Activated CD8-positive, alpha-beta T cell treated with anti-CD3 and anti-CD28 coated beads for 36 hours (primary cell): Measurements from ENCODE around the gene TGFB2. TPM values are rescaled to one million over a fixed set of nuclear protein-coding genes. Genes with fewer than 3 reads are reported as not detected.

ENCODE experiments used
- ATAC-seq: fragments of 200-7000 bp; cut with Tn5 transposase; one replicate; pipeline ENCODE4 v1.10.0; 2021; ENCODE audit warnings: mild to moderate bottlenecking, moderate library complexity
- CTCF ChIA-PET: fragments of 350-600 bp; sonication (Branson Sonifier 250); formaldehyde crosslinking; loops from one replicate; lab custom pipeline; 2021; ENCODE audit warnings: antibody characterized with exemption; lab: Charles Lee
- POLR2A ChIA-PET: fragments of 350-600 bp; sonication (Branson Sonifier 250); formaldehyde crosslinking; loops from one replicate; lab custom pipeline; 2021; ENCODE audit warnings: antibody characterized with exemption; lab: Charles Lee
- DNase-seq: peaks from one replicate; pipeline ENCODE4 v3.0.0-alpha.2; 2020
- H3K27ac Mint-ChIP-seq: one replicate; pipeline ENCODE4 v1.8.0; 2021; ENCODE audit warnings: mild to moderate bottlenecking, mixed read lengths
- H3K27me3 Mint-ChIP-seq: one replicate; pipeline ENCODE4 v1.8.0; 2021; ENCODE audit warnings: mixed read lengths
- H3K36me3 Mint-ChIP-seq: one replicate; pipeline ENCODE4 v1.8.0; 2021; ENCODE audit warnings: low read depth, mixed read lengths
- H3K4me1 Mint-ChIP-seq: one replicate; pipeline ENCODE4 v1.8.0; 2021; ENCODE audit warnings: low read depth, mixed read lengths
- H3K4me3 Mint-ChIP-seq: one replicate; pipeline ENCODE4 v1.8.0; 2021; ENCODE audit warnings: mild to moderate bottlenecking, moderate library complexity, mixed read lengths
- H3K9me3 Mint-ChIP-seq: one replicate; pipeline ENCODE4 v1.8.0; 2021; ENCODE audit warnings: mixed read lengths
- intact Hi-C: fragments of 100-400 bp; cut with micrococcal nuclease; formaldehyde crosslinking; loops from one replicate; pipeline ENCODE4 v1.10.0; 2022
- total RNA-seq, 2 experiments: library from RNA; stranded (reverse); gene quantifications; one replicate each; pipeline ENCODE4 v1.2.3, GENCODE V29; 2021
- TF ChIP-seq, protein P1 (sequence below): fragments of 200-600 bp; IDR thresholded peaks from one replicate; pipeline ENCODE4 v1.8.0; 2022; ENCODE audit warnings: antibody characterized with exemption, mild to moderate bottlenecking

The TGFB2 gene
- total RNA-seq, 2 experiments from 2014 or later = not detected

DNA sequence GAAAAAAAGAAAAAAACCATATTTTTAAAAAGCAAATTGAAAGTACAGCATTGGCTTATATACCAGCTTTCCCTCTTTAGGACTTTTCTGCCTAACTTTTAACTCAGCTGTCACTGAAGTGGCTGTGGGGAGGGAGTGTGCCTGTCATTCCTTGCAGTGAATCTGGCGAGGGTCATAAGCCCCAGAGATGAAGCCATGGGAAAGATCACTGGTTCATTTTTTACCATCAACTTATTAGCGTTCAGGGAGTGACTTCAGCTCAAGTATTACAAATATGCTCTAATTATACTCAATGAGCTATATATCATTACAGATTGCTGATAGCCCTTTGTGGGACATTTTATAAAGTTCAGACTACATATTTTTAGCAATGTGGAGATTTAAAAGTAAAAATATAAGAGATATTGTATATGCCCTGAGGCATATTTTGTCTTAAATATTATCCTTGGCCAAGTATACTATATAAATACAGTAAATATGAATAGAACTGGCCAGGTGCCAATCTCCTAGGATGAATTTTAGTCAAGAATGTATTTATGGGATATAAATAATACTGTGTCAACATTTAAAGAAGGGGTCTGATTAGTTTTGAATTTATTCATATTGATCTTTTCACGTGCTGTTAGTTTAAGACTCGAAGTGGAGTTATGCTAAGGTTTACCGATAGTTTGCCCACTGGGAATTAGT lies 4.4 kb downstream of the TGFB2 start:
- POLR2A ChIA-PET = no interaction called here
- no peak for ATAC-seq
- TF ChIP-seq, protein P1, sequence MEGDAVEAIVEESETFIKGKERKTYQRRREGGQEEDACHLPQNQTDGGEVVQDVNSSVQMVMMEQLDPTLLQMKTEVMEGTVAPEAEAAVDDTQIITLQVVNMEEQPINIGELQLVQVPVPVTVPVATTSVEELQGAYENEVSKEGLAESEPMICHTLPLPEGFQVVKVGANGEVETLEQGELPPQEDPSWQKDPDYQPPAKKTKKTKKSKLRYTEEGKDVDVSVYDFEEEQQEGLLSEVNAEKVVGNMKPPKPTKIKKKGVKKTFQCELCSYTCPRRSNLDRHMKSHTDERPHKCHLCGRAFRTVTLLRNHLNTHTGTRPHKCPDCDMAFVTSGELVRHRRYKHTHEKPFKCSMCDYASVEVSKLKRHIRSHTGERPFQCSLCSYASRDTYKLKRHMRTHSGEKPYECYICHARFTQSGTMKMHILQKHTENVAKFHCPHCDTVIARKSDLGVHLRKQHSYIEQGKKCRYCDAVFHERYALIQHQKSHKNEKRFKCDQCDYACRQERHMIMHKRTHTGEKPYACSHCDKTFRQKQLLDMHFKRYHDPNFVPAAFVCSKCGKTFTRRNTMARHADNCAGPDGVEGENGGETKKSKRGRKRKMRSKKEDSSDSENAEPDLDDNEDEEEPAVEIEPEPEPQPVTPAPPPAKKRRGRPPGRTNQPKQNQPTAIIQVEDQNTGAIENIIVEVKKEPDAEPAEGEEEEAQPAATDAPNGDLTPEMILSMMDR = no peak
- CTCF ChIA-PET = interaction anchor here (1.0 to 1.5 kb wide), 2 partner anchors 11 to 13 kb away, joined by 3 to 8 read pairs; no protein-coding TSS in a partner anchor
- H3K9me3 Mint-ChIP-seq = no peaks in the 10 kb centered on the region
- peaks cover 36% of the 10 kb centered on the region for H3K27me3 Mint-ChIP-seq
- no peak overlapping the region for H3K4me3 Mint-ChIP-seq
- intact Hi-C loops = no loop called here
- H3K27ac Mint-ChIP-seq = no peak overlapping the region
- no peak for DNase-seq
- no peaks in the 10 kb centered on the region for H3K36me3 Mint-ChIP-seq
- H3K4me1 Mint-ChIP-seq = peaks cover 35% of the 10 kb centered on the region

DNA sequence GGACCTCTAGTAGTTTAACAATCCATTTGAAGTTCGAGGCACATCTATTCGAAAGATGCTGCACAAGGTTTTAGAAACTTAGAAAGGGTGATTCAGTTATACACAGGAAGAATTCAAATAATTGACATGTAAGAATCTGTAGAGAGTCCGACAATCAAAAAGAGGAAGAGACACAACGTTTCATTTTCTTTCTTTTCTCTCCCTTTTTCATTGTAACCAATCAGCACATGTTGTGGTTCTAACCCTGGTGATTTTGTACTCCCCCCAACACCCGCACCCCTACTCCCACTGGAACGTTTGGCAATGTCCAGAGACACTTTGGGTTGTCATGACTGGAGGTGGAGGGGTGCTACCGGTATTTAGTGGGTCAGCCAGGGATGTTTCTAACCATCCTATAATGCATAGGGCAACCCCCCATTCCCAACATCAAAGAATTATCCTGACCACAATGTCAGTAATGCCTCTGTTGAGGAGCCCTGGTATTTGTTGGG lies 4.9 kb downstream of the TGFB2 start:
- no peak for DNase-seq
- no peak overlapping the region for H3K27ac Mint-ChIP-seq
- intact Hi-C loops = no loop called here
- ATAC-seq = no peak
- H3K27me3 Mint-ChIP-seq = peaks cover 36% of the 10 kb centered on the region
- ChIA-PET CTCF (no interaction called here), POLR2A (no interaction called here)
- no peaks in the 10 kb centered on the region for H3K36me3 Mint-ChIP-seq
- peaks cover 35% of the 10 kb centered on the region for H3K4me1 Mint-ChIP-seq
- H3K9me3 Mint-ChIP-seq = no peaks in the 10 kb centered on the region
- H3K4me3 Mint-ChIP-seq = no peak overlapping the region
- TF ChIP-seq, protein P1 = no peak

DNA sequence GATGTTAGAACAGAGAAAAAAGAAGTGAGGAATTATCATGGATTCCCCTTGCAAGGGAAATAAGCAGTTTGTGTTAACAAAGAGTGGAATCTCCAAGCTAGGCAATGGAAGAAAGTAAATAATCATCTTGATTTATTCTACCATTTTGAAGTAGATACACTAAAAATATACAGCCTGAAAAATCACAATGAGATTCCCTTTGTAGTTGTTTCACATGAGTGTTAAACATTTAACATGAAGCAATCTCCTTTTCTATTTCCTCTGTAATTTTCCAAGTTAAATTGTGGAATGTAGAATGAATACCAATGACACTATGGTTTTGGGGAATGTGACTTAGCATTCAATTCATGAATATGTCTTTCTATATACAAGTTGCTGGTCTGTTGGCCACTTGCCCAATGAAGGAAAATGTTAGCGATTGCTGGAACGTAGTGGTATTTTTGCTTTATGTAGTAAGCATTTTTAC lies 5.7 kb downstream of the TGFB2 start:
- CTCF ChIA-PET = no interaction called here
- H3K27ac Mint-ChIP-seq = no peak overlapping the region
- no peaks in the 10 kb centered on the region for H3K9me3 Mint-ChIP-seq
- ATAC-seq (no peak), DNase-seq (no peak)
- peaks cover 36% of the 10 kb centered on the region for H3K27me3 Mint-ChIP-seq
- intact Hi-C loops = loop anchor here (1.0 kb wide), 1 partner anchor 26 kb away; no protein-coding TSS in a partner anchor
- peaks cover 35% of the 10 kb centered on the region for H3K4me1 Mint-ChIP-seq
- TF ChIP-seq, protein P1 = no peak
- H3K36me3 Mint-ChIP-seq = no peaks in the 10 kb centered on the region
- POLR2A ChIA-PET = no interaction called here
- H3K4me3 Mint-ChIP-seq = peak overlapping the region; percentile 65

DNA sequence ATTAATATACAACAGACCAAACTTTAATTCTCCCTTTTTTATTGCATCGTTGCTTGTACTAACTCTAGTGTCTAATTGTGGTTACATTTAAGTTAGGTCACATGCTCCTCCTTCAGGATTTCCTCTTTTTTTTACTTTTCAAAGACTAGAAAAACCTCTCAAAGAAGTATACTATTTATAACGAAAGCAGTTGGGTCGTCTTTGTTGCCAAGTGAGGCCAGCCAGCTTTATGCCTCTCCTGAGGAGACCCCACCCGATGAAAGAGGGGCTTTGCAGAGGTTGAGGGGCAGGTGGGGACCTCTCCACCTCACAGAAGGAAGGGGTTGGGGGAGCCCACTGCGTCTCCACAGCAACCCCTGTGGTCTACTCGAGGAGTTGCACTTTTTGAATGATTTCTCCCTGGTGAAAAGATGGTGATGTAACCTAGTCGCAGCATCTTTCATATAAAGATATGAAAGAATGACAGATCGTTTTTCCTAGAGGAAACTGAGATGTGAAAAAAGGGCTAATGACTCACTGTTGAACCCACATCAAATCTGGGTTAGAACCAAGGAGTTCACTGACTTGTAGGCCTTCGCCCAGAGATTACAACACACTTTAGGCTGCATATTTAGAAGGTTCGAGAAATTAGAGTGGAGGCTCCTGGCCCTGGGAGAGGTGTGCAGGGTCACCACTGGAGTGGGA lies 6.4 kb downstream of the TGFB2 start:
- Mint-ChIP-seq H3K36me3 (no peaks in the 10 kb centered on the region), H3K9me3 (no peaks in the 10 kb centered on the region), H3K27ac (no peak overlapping the region), H3K4me1 (peaks cover 29% of the 10 kb centered on the region), H3K27me3 (peaks cover 30% of the 10 kb centered on the region), H3K4me3 (peak overlapping the region; percentile 65)
- ATAC-seq (peak; percentile 96), DNase-seq (peak; percentile 49)
- TF ChIP-seq, protein P1 = peak; percentile 64
- ChIA-PET CTCF (interaction anchor here (1.0 kb wide), 1 partner anchor 12 kb away, joined by 3 read pairs; no protein-coding TSS in a partner anchor), POLR2A (no interaction called here)
- intact Hi-C loops = loop anchor here (1.0 kb wide), 1 partner anchor 26 kb away; no protein-coding TSS in a partner anchor

DNA sequence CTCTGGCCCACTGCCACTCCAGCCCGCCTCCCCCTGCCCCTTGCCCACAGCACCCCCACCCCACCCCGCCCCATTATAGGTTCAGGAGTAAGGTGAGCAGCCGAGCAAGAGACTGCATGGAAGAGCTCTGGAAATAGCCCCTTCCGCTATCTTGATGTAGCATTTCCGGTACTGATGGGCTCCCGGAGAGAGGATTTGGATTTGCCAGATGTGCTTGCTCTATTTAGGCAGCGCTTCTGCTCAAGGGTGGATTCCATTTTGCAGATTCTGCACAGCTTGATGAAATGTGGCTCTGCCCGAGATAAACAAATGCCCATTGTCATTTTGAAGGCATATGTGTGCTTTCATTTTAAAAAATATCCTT lies 6.9 kb downstream of the TGFB2 start:
- no peak for ATAC-seq
- Mint-ChIP-seq H3K9me3 (no peaks in the 10 kb centered on the region), H3K4me1 (peaks cover 24% of the 10 kb centered on the region), H3K27ac (no peak overlapping the region), H3K36me3 (no peaks in the 10 kb centered on the region), H3K27me3 (peaks cover 24% of the 10 kb centered on the region), H3K4me3 (no peak overlapping the region)
- DNase-seq = no peak
- TF ChIP-seq, protein P1 = no peak
- intact Hi-C loops = no loop called here
- CTCF ChIA-PET = interaction anchor here (1.0 kb wide), 1 partner anchor 12 kb away, joined by 3 read pairs; no protein-coding TSS in a partner anchor
- POLR2A ChIA-PET = no interaction called here
